HUES64 (cell line): ENCODE results near the gene CCDC187. TPM values are rescaled to one million over a fixed set of nuclear protein-coding genes. Genes with fewer than 3 reads are reported as not detected.
"Not testable (repeated sequence)": the region's sequence is repeated elsewhere in the genome, so short reads cannot be mapped to it uniquely, and the experiment has no call there.

Experiments
- H3K27ac ChIP-seq: 2 replicates; pipeline ENCODE4 v1.7.0; 2013; ENCODE audit warnings: low read depth, low read length, inconsistent platforms
- H3K27me3 ChIP-seq: 2 replicates; pipeline ENCODE4 v1.6.1; 2013; ENCODE audit warnings: mild to moderate bottlenecking, low read length; ENCODE audit not compliant: insufficient read depth
- H3K36me3 ChIP-seq: 2 replicates; pipeline ENCODE4 v1.6.1; 2013; ENCODE audit warnings: mild to moderate bottlenecking, low read length; ENCODE audit not compliant: insufficient read depth
- H3K4me1 ChIP-seq: 2 replicates; pipeline ENCODE4 v1.6.1; 2013; ENCODE audit warnings: mild to moderate bottlenecking, low read length, moderate library complexity; ENCODE audit not compliant: insufficient read depth
- H3K4me3 ChIP-seq: 2 replicates; pipeline ENCODE4 v1.5.1; 2013; ENCODE audit warnings: mild to moderate bottlenecking, low read length, moderate library complexity
- H3K9ac ChIP-seq: 2 replicates; pipeline ENCODE4 v1.6.1; 2013; ENCODE audit warnings: mild to moderate bottlenecking, low read depth, low read length
- H3K9me3 ChIP-seq: 2 replicates; pipeline ENCODE4 v1.6.1; 2013; ENCODE audit warnings: low read depth, low read length; ENCODE audit not compliant: insufficient read depth
- WGBS: fragments of 150-250, 120-280 bp; methylation state at CpG from one replicate; pipeline ENCODE4 v1.1.7; 2013; ENCODE audit warnings: missing lambda C conversion rate; 5-methylcytosine and 5-hydroxymethylcytosine counted together
- polyA plus RNA-seq, 2 experiments: library from polyadenylated mRNA; stranded (reverse); fragments of 50-300 nt; gene quantifications; one replicate each; pipeline ENCODE4 v1.2.3, GENCODE V29; 2013

The CCDC187 gene
- polyA plus RNA-seq (2013, experiment 1 of 2), result not detected
- polyA plus RNA-seq (2013, experiment 2 of 2), result 0.06 TPM

GRCh38 chr9:136303825-136304416 lies at the start of gene CCDC187:
Gene CCDC187, minus strand, starts transcription at chr9:136304094. Its CDS starts 264 bp downstream, at chr9:136303830.
- H3K27ac ChIP-seq, result no peak within 1 kb of the TSS
- 90% methylated on average over 22 of the region's 22 CpGs for WGBS
- H3K4me1 ChIP-seq, result no peaks in the 10 kb centered on the region
- no peaks in the 10 kb centered on the region for H3K36me3 ChIP-seq
- no peak within 1 kb of the TSS for H3K4me3 ChIP-seq
- no peaks in the 10 kb centered on the region for H3K27me3 ChIP-seq
- no peak within 1 kb of the TSS for H3K9ac ChIP-seq
- no peaks in the 10 kb centered on the region for H3K9me3 ChIP-seq

GRCh38 chr9:136353088-136353487 lies 49.2 kb upstream of the CCDC187 start:
- Histone ChIP-seq H3K9me3 (no peaks in the 10 kb centered on the region), H3K4me1 (no peaks in the 10 kb centered on the region), H3K4me3 (no peak overlapping the region), H3K27me3 (no peaks in the 10 kb centered on the region), H3K27ac (no peak overlapping the region), H3K36me3 (peaks cover 3% of the 10 kb centered on the region; the same call in 1 of the 2 replicates), H3K9ac (no peak overlapping the region)
- 93% methylated on average over 11 of the region's 11 CpGs for WGBS

- no peaks in the 10 kb centered on the region for H3K9me3 ChIP-seq
- 83% methylated on average over 16 of the region's 16 CpGs for WGBS
- H3K4me3 ChIP-seq, result no peak overlapping the region
- H3K27ac ChIP-seq, result no peak overlapping the region
- no peak overlapping the region for H3K9ac ChIP-seq
- H3K27me3 ChIP-seq, result no peaks in the 10 kb centered on the region
- peaks cover 3% of the 10 kb centered on the region; the same call in 1 of the 2 replicates for H3K36me3 ChIP-seq
- H3K4me1 ChIP-seq, result no peaks in the 10 kb centered on the region
Observed at GRCh38 chr9:136352682-136353081, 48.8 kb upstream of the CCDC187 start.

GRCh38 chr9:136351868-136352267 lies 48.0 kb upstream of the CCDC187 start:
- 94% methylated on average over 19 of the region's 24 CpGs for WGBS
- not testable (repeated sequence) for H3K36me3 ChIP-seq, H3K9ac ChIP-seq, H3K4me1 ChIP-seq, H3K9me3 ChIP-seq, H3K27ac ChIP-seq, H3K4me3 ChIP-seq, H3K27me3 ChIP-seq

GRCh38 chr9:136351252-136351800 lies 47.4 kb upstream of the CCDC187 start:
- H3K27me3 ChIP-seq, result no peaks in the 10 kb centered on the region
- no peak overlapping the region for H3K27ac ChIP-seq
- 91% methylated on average over 11 of the region's 11 CpGs for WGBS

GRCh38 chr9:136349546-136349945 lies 45.7 kb upstream of the CCDC187 start:
- no peak overlapping the region for H3K27ac ChIP-seq
- WGBS, result 86% methylated on average over 24 of the region's 24 CpGs
- no peaks in the 10 kb centered on the region for H3K36me3 ChIP-seq
- no peaks in the 10 kb centered on the region for H3K27me3 ChIP-seq
- H3K9me3 ChIP-seq, result no peaks in the 10 kb centered on the region
- no peak overlapping the region for H3K4me3 ChIP-seq
- H3K9ac ChIP-seq, result no peak overlapping the region
- 0 out of 2 replicates have a peak, but pooled peaks cover 5% of the 10 kb centered on the region for H3K4me1 ChIP-seq

More at GRCh38 chr9:136351252-136351800, 47.4 kb upstream of the CCDC187 start:
- Histone ChIP-seq H3K9ac (no peak overlapping the region), H3K9me3 (no peaks in the 10 kb centered on the region), H3K36me3 (peaks cover under 1% of the 10 kb centered on the region; the same call in 1 of the 2 replicates), H3K4me3 (no peak overlapping the region), H3K4me1 (0 out of 2 replicates have a peak, but pooled peaks cover 3% of the 10 kb centered on the region)

- H3K9me3 ChIP-seq, result no peaks in the 10 kb centered on the region
Observed at GRCh38 chr9:136348691-136349090, 44.8 kb upstream of the CCDC187 start.

GRCh38 chr9:136347472-136348256 lies 43.8 kb upstream of the CCDC187 start:
- Histone ChIP-seq H3K9ac (no peak overlapping the region), H3K36me3 (no peaks in the 10 kb centered on the region), H3K27me3 (no peaks in the 10 kb centered on the region), H3K27ac (no peak overlapping the region), H3K9me3 (no peaks in the 10 kb centered on the region), H3K4me3 (no peak overlapping the region), H3K4me1 (peaks cover 12% of the 10 kb centered on the region; the same call in 1 of the 2 replicates)
- 90% methylated on average over 34 of the region's 34 CpGs for WGBS

More at GRCh38 chr9:136348691-136349090, 44.8 kb upstream of the CCDC187 start:
- 93% methylated on average over 14 of the region's 14 CpGs for WGBS
- Histone ChIP-seq H3K27ac (no peak overlapping the region), H3K9ac (no peak overlapping the region), H3K36me3 (no peaks in the 10 kb centered on the region), H3K27me3 (no peaks in the 10 kb centered on the region), H3K4me1 (0 out of 2 replicates have a peak, but pooled peaks cover 5% of the 10 kb centered on the region), H3K4me3 (no peak overlapping the region)

- Histone ChIP-seq H3K4me3 (no peak overlapping the region), H3K27ac (no peak overlapping the region), H3K27me3 (no peaks in the 10 kb centered on the region), H3K4me1 (peaks cover 15% of the 10 kb centered on the region; the same call in 1 of the 2 replicates), H3K36me3 (no peaks in the 10 kb centered on the region), H3K9me3 (no peaks in the 10 kb centered on the region), H3K9ac (no peak overlapping the region)
- WGBS, result 87% methylated on average over 20 of the region's 20 CpGs
Observed at GRCh38 chr9:136346927-136347465, 43.1 kb upstream of the CCDC187 start.

- peak overlapping the region; percentile 24; the same call in 1 of the 2 replicates for H3K9ac ChIP-seq
- WGBS, result 83% methylated on average over 10 of the region's 10 CpGs
- H3K4me1 ChIP-seq, result peaks cover 16% of the 10 kb centered on the region; the same call in 1 of the 2 replicates
- no peaks in the 10 kb centered on the region for H3K9me3 ChIP-seq
- H3K27ac ChIP-seq, result peak overlapping the region; percentile 63; the same call in 1 of the 2 replicates
- no peaks in the 10 kb centered on the region for H3K27me3 ChIP-seq
- no peaks in the 10 kb centered on the region for H3K36me3 ChIP-seq
- no peak overlapping the region for H3K4me3 ChIP-seq
Observed at GRCh38 chr9:136346157-136346481, 42.2 kb upstream of the CCDC187 start.
